Stimulated activated CD4-positive, alpha-beta T cell treated with anti-CD3 and anti-CD28 coated beads, Interleukin-1b, Interleukin-23, amount 100 ng/mL, for 1 hour (primary cell): Measurements from ENCODE around the gene MACIR.
A peak's percentile ranks its signal among the peaks of the same experiment; 100 is the strongest.

Source experiments
- DNase-seq, 2 donors: peaks; one replicate each; pipeline ENCODE4 v3.0.0-alpha.2; 2020; ENCODE audit warnings: low read depth in 2 of 2

The MACIR gene

GRCh38 chr5:103245761-103246160, 12.8 kb upstream of the MACIR start:
- DNase-seq = no peak

- no peak for DNase-seq
These were observed 11.4 kb upstream of the MACIR start for GRCh38 chr5:103247118-103247517.

- DNase-seq = no peak
These were observed 9.5 kb upstream of the MACIR start for GRCh38 chr5:103249068-103249467.

GRCh38 chr5:103254921-103255320, 3.6 kb upstream of the MACIR start:
- no peak for DNase-seq

- DNase-seq = no peak
These were observed 2.9 kb upstream of the MACIR start for GRCh38 chr5:103255691-103256090.

- no peak for DNase-seq
These were observed 2.4 kb upstream of the MACIR start for GRCh38 chr5:103256178-103256577.

GRCh38 chr5:103258957-103259704, 568 bp downstream of the MACIR start:
- peak; percentile 9 to 30 for DNase-seq

- DNase-seq = no peak
These were observed 1.3 kb downstream of the MACIR start for GRCh38 chr5:103259705-103260355.

- DNase-seq = no peak
These were observed 2.4 kb downstream of the MACIR start for GRCh38 chr5:103260951-103261350.

GRCh38 chr5:103262422-103262871, 3.9 kb downstream of the MACIR start:
- DNase-seq = no peak

GRCh38 chr5:103263054-103263453, 4.5 kb downstream of the MACIR start:
- no peak for DNase-seq

GRCh38 chr5:103264508-103264907, 5.9 kb downstream of the MACIR start:
- DNase-seq = no peak

GRCh38 chr5:103270581-103270980, 12.0 kb downstream of the MACIR start:
- DNase-seq = no peak

GRCh38 chr5:103271570-103272289, 13.2 kb downstream of the MACIR start:
- DNase-seq = no peak

- no peak for DNase-seq
These were observed 13.8 kb downstream of the MACIR start for GRCh38 chr5:103272377-103272776.

GRCh38 chr5:103273952-103274351, 15.4 kb downstream of the MACIR start:
- no peak for DNase-seq

- no peak for DNase-seq
These were observed 17.3 kb downstream of the MACIR start for GRCh38 chr5:103275851-103276250.

- no peak for DNase-seq
These were observed 22.4 kb downstream of the MACIR start for GRCh38 chr5:103280967-103281366.

GRCh38 chr5:103283120-103283519, 24.6 kb downstream of the MACIR start:
- no peak for DNase-seq

GRCh38 chr5:103283869-103284268, 25.3 kb downstream of the MACIR start:
- no peak for DNase-seq

GRCh38 chr5:103286622-103287021, 28.1 kb downstream of the MACIR start:
- no peak for DNase-seq

GRCh38 chr5:103289024-103289423, 30.5 kb downstream of the MACIR start:
- no peak for DNase-seq

- DNase-seq = no peak
These were observed 32.3 kb downstream of the MACIR start for GRCh38 chr5:103290846-103291245.
